PC-9 (cell line): ENCODE data around the gene RHOBTB1. TPM values are rescaled to one million over a fixed set of nuclear protein-coding genes. Genes with fewer than 3 reads are reported as not detected.

ENCODE experiments used
- BruUV-seq: library from RNA; stranded (reverse); fragments of 400-500 nt; replicated peaks from 2 replicates; lab custom pipeline; 2021; lab: Mats Ljungman, UMichigan
- CTCF ChIA-PET: fragments of 300-600 bp; sonication (Branson Sonifier 250); formaldehyde crosslinking; loops from one replicate; lab custom pipeline; 2022; ENCODE audit warnings: antibody characterized with exemption; lab: Charles Lee
- POLR2A ChIA-PET: fragments of 300-600 bp; sonication (Branson Sonifier 250); formaldehyde crosslinking; loops from one replicate; lab custom pipeline; 2022; ENCODE audit warnings: antibody characterized with exemption; ENCODE audit not compliant: unreplicated experiment; lab: Charles Lee
- DNase-seq, 2 experiments: peaks; one replicate each; pipeline versions ENCODE4 v3.0.0 to v3.0.0-alpha.2; 2015 to 2022; ENCODE audit warnings: mixed read lengths in 1 of 2
- H2AFZ ChIP-seq: fragments of 200-600 bp; sonication (generic); 2 replicates; pipeline ENCODE4 v1.8.1; 2017; ENCODE audit warnings: antibody characterized with exemption
- H3F3A ChIP-seq: fragments of 200-600 bp; sonication (generic); 2 replicates; pipeline ENCODE4 v1.8.1; 2017; ENCODE audit warnings: antibody characterized with exemption, mild to moderate bottlenecking, low read depth; ENCODE audit not compliant: insufficient read depth
- H3K27ac ChIP-seq: fragments of 200-600 bp; sonication (generic); 2 replicates; pipeline ENCODE4 v1.6.1; 2016; ENCODE audit warnings: mixed run types
- H3K27me3 ChIP-seq: fragments of 200-600 bp; sonication (generic); 2 replicates; pipeline ENCODE4 v1.6.1; 2016; ENCODE audit warnings: low read depth, mixed run types; ENCODE audit not compliant: insufficient read depth
- H3K36me3 ChIP-seq: fragments of 200-600 bp; sonication (generic); 2 replicates; pipeline ENCODE4 v1.6.1; 2016; ENCODE audit warnings: low read depth, mixed run types
- H3K4me1 ChIP-seq: fragments of 200-600 bp; sonication (generic); replicated peaks from 2 replicates; pipeline ENCODE4 v1.6.1; 2016; ENCODE audit warnings: mixed run types; ENCODE audit not compliant: insufficient read depth
- H3K4me2 ChIP-seq: fragments of 200-600 bp; sonication (generic); 2 replicates; pipeline ENCODE4 v1.6.1; 2017; ENCODE audit warnings: mixed run types
- H3K4me3 ChIP-seq: fragments of 200-600 bp; sonication (generic); 2 replicates; pipeline ENCODE4 v1.6.1; 2016; ENCODE audit warnings: mixed run types
- H3K79me2 ChIP-seq: fragments of 200-600 bp; sonication (generic); 2 replicates; pipeline ENCODE4 v1.6.1; 2017; ENCODE audit warnings: low read depth, mixed run types
- H3K9me2 ChIP-seq: fragments of 200-600 bp; sonication (generic); 2 replicates; pipeline ENCODE4 v1.8.1; 2017; ENCODE audit warnings: mild to moderate bottlenecking; ENCODE audit not compliant: insufficient read depth
- H3K9me3 ChIP-seq: fragments of 200-600 bp; sonication (generic); 2 replicates; pipeline ENCODE4 v1.8.1; 2016; ENCODE audit warnings: low read depth; ENCODE audit not compliant: insufficient read depth
- H4K20me1 ChIP-seq: fragments of 200-600 bp; sonication (generic); 2 replicates; pipeline ENCODE4 v1.8.1; 2017; ENCODE audit not compliant: insufficient read depth
- EZH2 ChIP-seq: fragments of 200-600 bp; sonication (generic); IDR thresholded peaks from 2 replicates; pipeline ENCODE4 v1.8.0; 2017; ENCODE audit warnings: antibody characterized with exemption, low read depth
- intact Hi-C: fragments of 100-400 bp; cut with micrococcal nuclease; formaldehyde crosslinking; loops from one replicate; pipeline ENCODE4 v1.10.0; 2022; ENCODE audit not compliant: unreplicated experiment
- total RNA-seq: library from RNA; stranded (reverse); gene quantifications from 2 replicates; pipeline ENCODE4 v1.2.3, GENCODE V29; 2021
- TF ChIP-seq, protein P1 (sequence below): fragments of 200-600 bp; sonication (generic); conservative IDR thresholded peaks from 2 replicates; pipeline ENCODE4 v1.6.1; 2017; ENCODE audit warnings: mixed run types, antibody characterized with exemption, mild to moderate bottlenecking, moderate library complexity

RHOBTB1 gene
- total RNA-seq, 1 experiment from 2014 or later = 5.2 TPM

DNA sequence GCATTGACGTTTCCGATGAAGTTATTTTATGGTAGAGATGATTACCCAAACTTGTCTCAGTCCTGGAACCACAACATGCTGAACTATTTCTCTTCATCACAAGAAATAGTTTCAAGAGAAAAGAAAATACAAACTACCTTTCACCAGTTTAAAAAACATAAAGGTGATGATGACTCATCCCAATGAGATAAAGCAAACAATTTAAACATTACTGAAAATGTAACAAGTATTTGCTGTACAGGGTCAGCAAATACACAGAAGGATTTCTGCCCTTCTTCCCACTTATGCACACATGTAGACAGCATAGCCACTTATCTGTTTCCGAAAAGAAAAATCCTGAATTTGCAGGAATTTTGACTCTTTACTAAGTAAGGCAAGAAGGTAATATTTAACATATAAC lies 50.8 kb downstream of the RHOBTB1 start:
- Histone ChIP-seq H3K4me2 (peak overlapping the region; percentile 25), H3K4me3 (0 out of 2 replicates have a peak overlapping the region, but pooled peaks have one; percentile 2), H3K27ac (peak overlapping the region; percentile 10; the same call in 1 of the 2 replicates), H2AFZ (no peak overlapping the region), H3K36me3 (no peaks in the 10 kb centered on the region; the same call in 1 of the 2 replicates), H3F3A (peaks cover 6% of the 10 kb centered on the region; the same call in 1 of the 2 replicates), H3K79me2 (no peaks in the 10 kb centered on the region), H3K27me3 (no peaks in the 10 kb centered on the region), H3K9me3 (peaks cover 3% of the 10 kb centered on the region; the same call in 1 of the 2 replicates), H4K20me1 (no peaks in the 10 kb centered on the region), H3K4me1 (peaks cover 22% of the 10 kb centered on the region), H3K9me2 (no peaks in the 10 kb centered on the region)
- no peak for TF ChIP-seq EZH2
- TF ChIP-seq, protein P1, sequence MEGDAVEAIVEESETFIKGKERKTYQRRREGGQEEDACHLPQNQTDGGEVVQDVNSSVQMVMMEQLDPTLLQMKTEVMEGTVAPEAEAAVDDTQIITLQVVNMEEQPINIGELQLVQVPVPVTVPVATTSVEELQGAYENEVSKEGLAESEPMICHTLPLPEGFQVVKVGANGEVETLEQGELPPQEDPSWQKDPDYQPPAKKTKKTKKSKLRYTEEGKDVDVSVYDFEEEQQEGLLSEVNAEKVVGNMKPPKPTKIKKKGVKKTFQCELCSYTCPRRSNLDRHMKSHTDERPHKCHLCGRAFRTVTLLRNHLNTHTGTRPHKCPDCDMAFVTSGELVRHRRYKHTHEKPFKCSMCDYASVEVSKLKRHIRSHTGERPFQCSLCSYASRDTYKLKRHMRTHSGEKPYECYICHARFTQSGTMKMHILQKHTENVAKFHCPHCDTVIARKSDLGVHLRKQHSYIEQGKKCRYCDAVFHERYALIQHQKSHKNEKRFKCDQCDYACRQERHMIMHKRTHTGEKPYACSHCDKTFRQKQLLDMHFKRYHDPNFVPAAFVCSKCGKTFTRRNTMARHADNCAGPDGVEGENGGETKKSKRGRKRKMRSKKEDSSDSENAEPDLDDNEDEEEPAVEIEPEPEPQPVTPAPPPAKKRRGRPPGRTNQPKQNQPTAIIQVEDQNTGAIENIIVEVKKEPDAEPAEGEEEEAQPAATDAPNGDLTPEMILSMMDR = no peak
- POLR2A ChIA-PET = no interaction called here
- CTCF ChIA-PET = no interaction called here
- intact Hi-C loops = no loop called here
- peak in 1 of 2 experiments; percentile 35 for DNase-seq
- BruUV-seq = no TSS peak

DNA sequence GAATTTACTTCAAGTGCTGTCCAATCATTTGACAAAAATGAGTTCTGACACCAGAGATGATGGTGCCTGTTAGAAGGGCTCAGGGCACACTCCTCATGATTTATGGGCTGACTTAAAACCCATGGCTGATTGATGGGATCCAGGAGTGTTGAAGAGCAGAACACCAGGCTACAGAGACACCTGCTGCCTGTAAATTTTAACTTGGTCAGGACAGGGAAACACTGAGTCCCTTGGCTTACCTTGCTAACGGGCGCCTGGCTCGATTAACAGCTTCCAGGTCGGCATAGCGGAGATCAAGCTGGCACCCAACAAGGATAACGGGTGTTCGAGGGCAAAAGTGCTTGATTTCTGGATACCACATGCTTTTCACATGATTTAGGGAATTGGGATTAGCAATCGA lies 51.4 kb downstream of the RHOBTB1 start:
- Histone ChIP-seq H3K36me3 (no peaks in the 10 kb centered on the region; the same call in 1 of the 2 replicates), H3K27me3 (no peaks in the 10 kb centered on the region), H2AFZ (no peak overlapping the region), H3K4me3 (no peak overlapping the region), H3K27ac (no peak overlapping the region), H3K9me3 (peaks cover 3% of the 10 kb centered on the region; the same call in 1 of the 2 replicates), H4K20me1 (no peaks in the 10 kb centered on the region), H3K79me2 (no peaks in the 10 kb centered on the region), H3K4me1 (peaks cover 22% of the 10 kb centered on the region), H3K9me2 (no peaks in the 10 kb centered on the region), H3F3A (peaks cover 6% of the 10 kb centered on the region; the same call in 1 of the 2 replicates), H3K4me2 (no peak overlapping the region)
- DNase-seq = no peak
- POLR2A ChIA-PET = no interaction called here
- intact Hi-C loops = no loop called here
- no TSS peak for BruUV-seq
- no peak for TF ChIP-seq EZH2
- TF ChIP-seq, protein P1 = no peak
- CTCF ChIA-PET = interaction anchor here (0.7 kb wide), 1 partner anchor 1483 kb away, joined by 3 read pairs; no protein-coding TSS in a partner anchor

DNA sequence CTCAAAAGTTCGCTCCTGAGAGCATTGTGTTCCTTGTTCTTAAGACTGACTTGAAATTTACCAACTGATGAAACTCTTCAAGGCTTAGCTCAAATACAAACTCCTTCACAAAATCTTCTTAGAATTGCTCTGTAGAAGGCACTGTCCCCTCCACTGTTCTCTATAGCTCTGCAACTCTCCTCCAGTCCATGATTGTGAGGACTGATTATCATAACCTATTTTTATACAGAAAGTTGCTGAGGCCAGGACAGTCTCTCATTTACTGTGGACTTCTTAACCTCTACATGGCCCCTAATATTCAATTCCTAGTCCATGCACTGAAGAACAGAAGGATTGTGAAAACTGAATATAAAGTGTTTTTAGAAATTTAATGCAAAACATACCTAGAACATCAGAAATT lies 53.2 kb downstream of the RHOBTB1 start:
- CTCF ChIA-PET = no interaction called here
- Histone ChIP-seq H3K4me2 (no peak overlapping the region), H3K4me1 (peaks cover 22% of the 10 kb centered on the region), H3K9me3 (peaks cover 3% of the 10 kb centered on the region; the same call in 1 of the 2 replicates), H3K27ac (no peak overlapping the region), H4K20me1 (no peaks in the 10 kb centered on the region), H3K27me3 (no peaks in the 10 kb centered on the region), H3F3A (peaks cover 6% of the 10 kb centered on the region; the same call in 1 of the 2 replicates), H3K79me2 (no peaks in the 10 kb centered on the region), H3K9me2 (no peaks in the 10 kb centered on the region), H3K4me3 (no peak overlapping the region), H3K36me3 (no peaks in the 10 kb centered on the region; the same call in 1 of the 2 replicates), H2AFZ (no peak overlapping the region)
- DNase-seq = no peak
- BruUV-seq = no TSS peak
- no peak for TF ChIP-seq EZH2
- TF ChIP-seq, protein P1 = no peak
- intact Hi-C loops = no loop called here
- POLR2A ChIA-PET = no interaction called here
